OCI-LY1 (cell line): ENCODE measurements around the gene SPDYE2B.
"Not testable (repeated sequence)": the region's sequence is repeated elsewhere in the genome, so short reads cannot be mapped to it uniquely, and the experiment has no call there.

Experiments
- H2AFZ ChIP-seq: fragments of 200-600 bp; sonication (generic), shearing (Covaris generic); 2 replicates; pipeline ENCODE4 v1.6.0; 2014; ENCODE audit warnings: antibody characterized with exemption, mild to moderate bottlenecking, low read length
- H3F3A ChIP-seq: fragments of 200-600 bp; sonication (generic), shearing (Covaris generic); 2 replicates; pipeline ENCODE4 v1.6.0; 2014; ENCODE audit warnings: mild to moderate bottlenecking, antibody characterized with exemption, low read length, moderate library complexity; ENCODE audit not compliant: insufficient read depth
- H3K27ac ChIP-seq: fragments of 200-600 bp; sonication (generic); 2 replicates; pipeline ENCODE4 v1.5.1; 2014; ENCODE audit warnings: low read length, mixed run types, mild to moderate bottlenecking, low read depth; ENCODE audit not compliant: poor library complexity, severe bottlenecking
- H3K27me3 ChIP-seq: fragments of 200-600 bp; sonication (generic); 2 replicates; pipeline ENCODE4 v1.6.0; 2014; ENCODE audit warnings: antibody characterized with exemption, mild to moderate bottlenecking, low read length, moderate library complexity; ENCODE audit not compliant: insufficient read depth
- H3K36me3 ChIP-seq: fragments of 200-600 bp; sonication (generic); 2 replicates; pipeline ENCODE4 v1.6.1; 2014; ENCODE audit warnings: mild to moderate bottlenecking, antibody characterized with exemption, low read length, moderate library complexity, mixed read lengths; ENCODE audit not compliant: insufficient read depth
- H3K4me1 ChIP-seq: fragments of 200-600 bp; sonication (generic); 2 replicates; pipeline ENCODE4 v1.5.1; 2014; ENCODE audit warnings: mild to moderate bottlenecking, low read length, moderate library complexity; ENCODE audit not compliant: insufficient read depth, severe bottlenecking
- H3K4me2 ChIP-seq: fragments of 200-600 bp; sonication (generic), shearing (Covaris generic); 2 replicates; pipeline ENCODE4 v1.6.1; 2014; ENCODE audit warnings: low read length
- H3K4me3 ChIP-seq: fragments of 200-600 bp; sonication (generic); 2 replicates; pipeline ENCODE4 v1.5.1; 2014; ENCODE audit warnings: low read length, low read depth, mild to moderate bottlenecking, mixed read lengths; ENCODE audit not compliant: poor library complexity, severe bottlenecking
- H3K79me2 ChIP-seq: fragments of 200-600 bp; shearing (Covaris generic); 2 replicates; pipeline ENCODE4 v1.6.1; 2016; ENCODE audit warnings: mixed run types, low read length, mixed read lengths; ENCODE audit not compliant: insufficient read depth
- H3K9ac ChIP-seq: fragments of 200-600 bp; sonication (generic), shearing (Covaris generic); 2 replicates; pipeline ENCODE4 v1.6.1; 2014; ENCODE audit warnings: mild to moderate bottlenecking, low read length, mixed read lengths
- H3K9me2 ChIP-seq: fragments of 200-600 bp; sonication (generic), shearing (Covaris generic); 2 replicates; pipeline ENCODE4 v1.6.1; 2014; ENCODE audit warnings: low read depth, mild to moderate bottlenecking, low read length, mixed read lengths
- H3K9me3 ChIP-seq: fragments of 200-600 bp; shearing (Covaris generic); 2 replicates; pipeline ENCODE4 v1.6.1; 2014; ENCODE audit warnings: low read length, mixed read lengths
- H4K20me1 ChIP-seq: fragments of 200-600 bp; sonication (generic), shearing (Covaris generic); 2 replicates; pipeline ENCODE4 v1.6.0; 2016; ENCODE audit warnings: mild to moderate bottlenecking, low read length; ENCODE audit not compliant: insufficient read depth

Gene SPDYE2B

GRCh38 chr7:102647813-102648212, 2.3 kb upstream of the SPDYE2B start:
- not testable (repeated sequence) for H3K4me1 ChIP-seq, H2AFZ ChIP-seq, H3K27me3 ChIP-seq, H3F3A ChIP-seq, H3K9ac ChIP-seq, H3K4me3 ChIP-seq, H3K36me3 ChIP-seq, H3K27ac ChIP-seq, H3K4me2 ChIP-seq, H3K79me2 ChIP-seq, H4K20me1 ChIP-seq, H3K9me3 ChIP-seq, H3K9me2 ChIP-seq

- H3K4me1 ChIP-seq, H2AFZ ChIP-seq, H3K9me2 ChIP-seq, H3F3A ChIP-seq, H3K9ac ChIP-seq, H3K27me3 ChIP-seq, H4K20me1 ChIP-seq, H3K27ac ChIP-seq, H3K9me3 ChIP-seq, H3K36me3 ChIP-seq, H3K79me2 ChIP-seq, H3K4me2 ChIP-seq, H3K4me3 ChIP-seq: not testable (repeated sequence)
Observed at GRCh38 chr7:102664765-102665164, 14.6 kb downstream of the SPDYE2B start.

GRCh38 chr7:102666850-102667249, 16.7 kb downstream of the SPDYE2B start:
- H3K27me3 ChIP-seq, H3K9me3 ChIP-seq, H3K9ac ChIP-seq, H3K4me1 ChIP-seq, H3K4me3 ChIP-seq, H2AFZ ChIP-seq, H3F3A ChIP-seq, H4K20me1 ChIP-seq, H3K9me2 ChIP-seq, H3K4me2 ChIP-seq, H3K36me3 ChIP-seq, H3K27ac ChIP-seq, H3K79me2 ChIP-seq: not testable (repeated sequence)

- H3F3A ChIP-seq, H3K9me2 ChIP-seq, H4K20me1 ChIP-seq: not testable (repeated sequence)
Observed at GRCh38 chr7:102667523-102667922, 17.4 kb downstream of the SPDYE2B start.

GRCh38 chr7:102671166-102671955, 21.2 kb downstream of the SPDYE2B start, which contains the start of gene POLR2J2:
TSS of gene POLR2J2 (minus strand) at chr7:102671663. CDS start at chr7:102671601, 62 bp downstream.
- not testable (repeated sequence) for H3K36me3 ChIP-seq, H3K9me2 ChIP-seq, H3K9me3 ChIP-seq, H3K27ac ChIP-seq, H3K4me2 ChIP-seq, H3K27me3 ChIP-seq, H3K4me1 ChIP-seq, H2AFZ ChIP-seq, H4K20me1 ChIP-seq, H3K79me2 ChIP-seq, H3F3A ChIP-seq
- Histone ChIP-seq H3K9ac (peak within 1 kb of the TSS; percentile 61; the same call in 1 of the 2 replicates), H3K4me3 (peak within 1 kb of the TSS; percentile 64)

More at GRCh38 chr7:102667523-102667922, 17.4 kb downstream of the SPDYE2B start:
- H3K79me2 ChIP-seq, H3K9me3 ChIP-seq, H3K4me1 ChIP-seq, H2AFZ ChIP-seq, H3K27ac ChIP-seq, H3K4me2 ChIP-seq, H3K9ac ChIP-seq, H3K27me3 ChIP-seq, H3K4me3 ChIP-seq, H3K36me3 ChIP-seq: not testable (repeated sequence)

- H3K4me3 ChIP-seq, H3K27me3 ChIP-seq, H3K4me1 ChIP-seq, H3K9me2 ChIP-seq, H3K36me3 ChIP-seq, H2AFZ ChIP-seq, H3K27ac ChIP-seq, H3K9me3 ChIP-seq, H3K79me2 ChIP-seq, H4K20me1 ChIP-seq, H3K9ac ChIP-seq, H3K4me2 ChIP-seq, H3F3A ChIP-seq: not testable (repeated sequence)
Observed at GRCh38 chr7:102671956-102672307, 21.8 kb downstream of the SPDYE2B start.

- not testable (repeated sequence) for H3K4me1 ChIP-seq, H2AFZ ChIP-seq
Observed at GRCh38 chr7:102673447-102674067, 23.4 kb downstream of the SPDYE2B start.

More at GRCh38 chr7:102673447-102674067, 23.4 kb downstream of the SPDYE2B start:
- not testable (repeated sequence) for H3K27ac ChIP-seq, H3K4me3 ChIP-seq, H3F3A ChIP-seq, H3K27me3 ChIP-seq, H3K4me2 ChIP-seq, H3K9me2 ChIP-seq, H3K36me3 ChIP-seq, H3K9ac ChIP-seq, H3K79me2 ChIP-seq, H3K9me3 ChIP-seq, H4K20me1 ChIP-seq
